ENCODE data around the gene MYO1D. TPM values are rescaled to one million over a fixed set of nuclear protein-coding genes. Genes with fewer than 3 reads are reported as not detected.

The MYO1D gene
- total RNA-seq (2022; extraction: Qiagen RNA extraction), result 1.7 to 3.2 TPM (median 2.7 TPM) in 5 replicates

DNA sequence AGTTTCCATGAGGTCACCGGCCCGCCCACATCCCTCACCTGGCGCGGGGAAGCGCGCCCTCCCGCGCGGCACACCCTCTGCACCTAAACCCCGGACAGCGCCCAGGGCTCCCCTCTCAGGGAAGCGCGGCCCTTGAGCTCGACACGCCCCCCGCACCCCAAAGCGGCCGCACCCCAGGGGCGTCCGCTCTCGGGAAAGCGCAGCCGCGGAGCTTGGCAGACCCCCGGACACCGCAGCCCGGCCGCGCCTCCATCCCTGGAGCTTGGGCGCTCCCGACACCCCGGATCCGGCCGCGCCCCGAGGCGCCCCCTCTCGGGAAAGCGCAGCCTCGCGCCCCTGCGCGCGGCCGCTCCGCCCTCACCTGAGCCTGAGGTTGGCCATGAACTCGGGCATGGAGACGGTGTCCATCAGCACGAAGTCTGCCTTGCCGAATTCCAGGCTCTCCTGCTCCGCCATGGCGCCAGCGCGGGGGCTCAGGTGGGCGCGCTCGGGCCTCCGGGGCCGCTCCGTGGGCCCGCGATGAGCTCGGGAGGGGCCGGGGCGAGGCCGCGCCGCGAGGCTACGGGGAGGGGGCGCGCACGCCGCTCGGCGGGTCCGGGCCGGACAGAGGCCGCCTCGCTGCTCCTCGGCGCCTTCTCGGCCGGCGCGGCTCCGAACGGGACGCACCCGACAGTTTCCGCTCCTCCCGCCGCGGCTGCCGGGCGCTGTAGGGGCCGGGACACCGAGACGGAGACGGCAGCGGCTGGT, at the start of gene MYO1D:
Gene MYO1D (minus strand): TSS at position 708 of the 747 bp plus-strand sequence. CDS start 252 bp downstream, at position 456.

DNA sequence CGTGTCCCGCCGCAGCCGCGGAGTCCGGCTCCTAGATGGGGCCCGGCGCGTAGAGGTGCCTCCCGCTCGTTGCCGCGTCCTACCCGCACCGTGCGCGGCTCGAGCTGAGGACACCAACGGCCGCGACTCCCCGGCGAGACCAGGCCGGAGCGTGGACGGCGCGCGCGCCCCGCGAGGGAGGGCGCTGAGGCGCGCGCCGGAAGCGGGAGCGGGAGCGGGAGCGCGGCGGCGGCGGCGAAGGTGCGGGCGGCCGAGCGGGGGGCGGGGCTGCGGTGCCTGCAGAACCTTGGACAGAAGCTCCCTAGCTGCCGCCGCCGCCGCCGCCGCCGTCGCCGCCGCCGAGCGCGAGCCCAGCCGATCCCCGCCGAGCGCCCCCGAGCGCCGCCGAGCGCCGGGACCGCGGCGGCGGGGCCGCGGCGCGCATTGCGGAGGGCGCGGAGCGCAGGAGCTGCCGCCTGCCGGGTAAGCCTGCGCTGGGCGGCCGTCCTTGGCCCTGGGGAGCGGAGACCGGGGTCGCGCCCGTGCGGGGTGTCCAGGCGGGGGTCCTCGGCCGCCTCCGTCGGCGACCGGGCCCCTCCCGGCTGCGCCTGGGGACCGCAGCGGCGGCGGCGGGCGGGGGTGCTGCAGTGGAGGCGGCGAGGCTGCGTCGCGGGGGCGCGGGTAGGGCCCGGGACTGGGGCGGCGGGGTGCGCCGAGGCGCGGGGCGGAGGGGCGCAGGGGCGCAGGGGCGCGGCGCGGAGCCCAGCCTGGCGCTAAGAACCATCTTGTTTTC, 390.0 kb downstream of the MYO1D start, which contains the start of gene CDK5R1:
Gene CDK5R1 (plus strand): TSS at position 293 of the 772 bp plus-strand sequence. CDS start 628 bp downstream, outside the sequence.

DNA sequence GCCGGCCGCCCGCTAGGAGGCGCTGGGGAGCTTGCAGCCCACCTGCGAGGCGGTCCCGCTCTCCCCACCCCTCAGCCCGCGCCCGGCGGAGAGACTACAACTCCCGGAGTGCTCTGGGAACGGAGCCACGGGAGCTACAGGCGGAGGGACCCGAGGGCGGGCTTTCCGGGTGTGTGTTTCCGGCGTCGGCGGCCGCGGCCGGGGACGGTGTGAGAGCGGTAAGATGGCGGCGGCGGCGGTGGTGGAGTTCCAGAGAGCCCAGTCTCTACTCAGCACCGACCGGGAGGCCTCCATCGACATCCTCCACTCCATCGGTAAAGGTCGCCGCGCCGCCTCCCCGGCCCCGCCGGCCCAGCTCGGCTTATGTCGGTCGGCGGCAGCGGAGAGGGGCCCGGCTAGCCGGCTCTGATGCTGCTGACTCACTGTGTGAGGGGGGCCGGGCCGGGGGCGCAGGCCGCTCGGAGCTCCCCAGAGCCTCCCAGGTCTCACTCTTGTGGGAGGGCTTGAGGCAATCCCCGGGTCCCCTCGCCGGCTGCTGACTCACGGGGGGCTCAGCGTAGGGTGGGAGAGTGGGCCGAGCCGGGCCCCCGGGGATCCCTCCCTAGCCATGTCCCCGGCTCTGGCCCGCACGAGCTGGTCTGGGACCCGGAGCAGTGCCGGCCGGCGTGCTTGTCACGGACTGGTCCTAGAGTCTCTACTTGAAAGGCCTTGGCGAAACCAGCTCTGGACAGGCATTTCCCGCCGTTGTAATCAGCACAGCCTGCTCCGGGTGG, 432.4 kb downstream of the MYO1D start, which contains the start of gene PSMD11:
Gene PSMD11 (plus strand): TSS at position 210 of the 773 bp plus-strand sequence. CDS start 14 bp downstream, at position 224.

Other genes starting within 250 kb of the MYO1D start
- 40.6 to 46.5 TPM (median 42.9 TPM) in 5 replicates for gene TMEM98, start 51.0 kb upstream of the MYO1D start, total RNA-seq (2022; extraction: Qiagen RNA extraction)
- not detected in 5 replicates for gene SPACA3, start 114.7 kb upstream of the MYO1D start, total RNA-seq (2022; extraction: Qiagen RNA extraction)

All from A549 treated with dexamethasone at 1 μM for 4 hours (cell line).